ENCODE results near the gene ANKRD11.

DNA sequence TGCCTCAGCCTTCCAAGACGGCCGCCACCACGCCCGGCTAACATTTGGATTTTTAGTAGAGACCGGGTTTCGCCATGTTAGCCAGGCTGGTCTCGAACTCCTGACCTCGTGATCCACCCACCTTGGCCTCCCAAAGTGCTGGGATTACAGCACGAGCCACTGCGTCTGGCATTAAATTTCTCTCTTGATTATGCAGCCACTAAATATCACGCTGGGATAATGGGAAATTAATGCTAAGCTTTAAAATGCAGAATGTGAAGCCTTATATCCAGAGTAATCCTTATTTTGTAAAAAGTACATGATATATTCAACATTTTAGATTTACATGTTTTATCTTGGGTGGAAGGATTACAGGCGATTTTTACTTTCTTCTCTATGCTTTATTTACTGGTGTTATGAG, 89.2 kb downstream of the ANKRD11 start:
- TF ChIP-seq EZH2 (IDR thresholded peaks at IDR 0.05) (no peak), CTCF (IDR thresholded peaks at IDR 0.05 in 2 of 3, conservative IDR thresholded peaks at IDR 0.05 in 1 of 3; ENCODE audit: borderline replicate concordance in 1 of 3, insufficient read depth in 1 of 3, low read depth in 2 of 3, low read length in 2 of 3) (no peak)
- TF ChIP-seq, protein P1, sequence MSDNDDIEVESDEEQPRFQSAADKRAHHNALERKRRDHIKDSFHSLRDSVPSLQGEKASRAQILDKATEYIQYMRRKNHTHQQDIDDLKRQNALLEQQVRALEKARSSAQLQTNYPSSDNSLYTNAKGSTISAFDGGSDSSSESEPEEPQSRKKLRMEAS (IDR thresholded peaks at IDR 0.05): no peak

Measured in HCT116 (cell line).